ENCODE measurements around the gene SLC44A3. TPM values are rescaled to one million over a fixed set of nuclear protein-coding genes. Genes with fewer than 3 reads are reported as not detected.

Gene SLC44A3
- total and polyA plus RNA-seq, 4 donors = 9.3 to 31.8 (median 11.6) TPM

- 93 to 96% methylated on average over 1 of the region's 1 CpG for WGBS, 2 donors
- Histone ChIP-seq H3K27me3 (ENCODE audit: control insufficient read depth in 3 of 3, insufficient read depth in 3 of 3, low read length in 2 of 3) (no peaks in the 10 kb centered on the region), H3K36me3 (ENCODE audit: control insufficient read depth in 4 of 4, insufficient read depth in 4 of 4, low read length in 4 of 4) (peaks cover 11 to 39% (median 29%) of the 10 kb centered on the region in 4 donors), H3K4me1 (ENCODE audit: control insufficient read depth in 5 of 5, insufficient read depth in 5 of 5, low read length in 5 of 5) (peaks cover 0 to 4% (median 0%) of the 10 kb centered on the region in 5 donors), H3K9me3 (ENCODE audit: control insufficient read depth in 4 of 4, insufficient read depth in 3 of 4, low read length in 3 of 4) (no peaks in the 10 kb centered on the region), H3K27ac (ENCODE audit: low read depth in 1 of 2, low read length in 1 of 2) (no peak overlapping the region), H3K9ac (ENCODE audit: insufficient read depth in 1 of 2, low read length in 2 of 2) (no peak overlapping the region), H3K4me3 (no peak overlapping the region)
- DNase-seq (no peak), ATAC-seq (ENCODE audit: insufficient read depth, low FRiP score) (no peak)
- no peak for TF ChIP-seq CTCF (IDR thresholded peaks at IDR 0.05; ENCODE audit: control extremely low read depth, extremely low read depth)
Measured at GRCh38 chr1:94895518-94895917, 75.4 kb downstream of the SLC44A3 start.

- no peak overlapping the region for H3K27ac ChIP-seq (ENCODE audit: low read depth in 1 of 2, low read length in 1 of 2)
- peaks cover 17 to 55% (median 30%) of the 10 kb centered on the region in 4 donors for H3K36me3 ChIP-seq (ENCODE audit: control insufficient read depth in 4 of 4, insufficient read depth in 4 of 4, low read length in 4 of 4)
- DNase-seq = peak in 2 of 3 donors; percentile 38 to 73
- 62 to 84% methylated on average over 7 of the region's 7 CpGs for WGBS, 2 donors
- H3K4me3 ChIP-seq = no peak overlapping the region
- H3K9me3 ChIP-seq (ENCODE audit: control insufficient read depth in 4 of 4, insufficient read depth in 3 of 4, low read length in 3 of 4) = no peaks in the 10 kb centered on the region
- H3K4me1 ChIP-seq (ENCODE audit: control insufficient read depth in 5 of 5, insufficient read depth in 5 of 5, low read length in 5 of 5) = no peaks in the 10 kb centered on the region
- TF ChIP-seq CTCF (IDR thresholded peaks at IDR 0.05; ENCODE audit: control extremely low read depth, extremely low read depth) = no peak
- H3K9ac ChIP-seq (ENCODE audit: insufficient read depth in 1 of 2, low read length in 2 of 2) = no peak overlapping the region
- H3K27me3 ChIP-seq (ENCODE audit: control insufficient read depth in 3 of 3, insufficient read depth in 3 of 3, low read length in 2 of 3) = no peaks in the 10 kb centered on the region
- ATAC-seq (ENCODE audit: insufficient read depth, low FRiP score) = peak; percentile 56
Measured at GRCh38 chr1:94898491-94899385, 78.6 kb downstream of the SLC44A3 start.

- no peak overlapping the region for H3K9ac ChIP-seq (ENCODE audit: insufficient read depth in 1 of 2, low read length in 2 of 2)
- no peak for TF ChIP-seq CTCF (IDR thresholded peaks at IDR 0.05; ENCODE audit: control extremely low read depth, extremely low read depth)
- H3K4me1 ChIP-seq (ENCODE audit: control insufficient read depth in 5 of 5, insufficient read depth in 5 of 5, low read length in 5 of 5) = peaks cover 0 to 4% (median 0%) of the 10 kb centered on the region in 5 donors
- H3K27me3 ChIP-seq (ENCODE audit: control insufficient read depth in 3 of 3, insufficient read depth in 3 of 3, low read length in 2 of 3) = no peaks in the 10 kb centered on the region
- WGBS, 2 donors = 63 to 85% methylated on average over 1 of the region's 1 CpG
- ATAC-seq (ENCODE audit: insufficient read depth, low FRiP score) (no peak), DNase-seq (no peak)
- H3K36me3 ChIP-seq (ENCODE audit: control insufficient read depth in 4 of 4, insufficient read depth in 4 of 4, low read length in 4 of 4) = peaks cover 13 to 55% (median 30%) of the 10 kb centered on the region in 4 donors
- H3K9me3 ChIP-seq (ENCODE audit: control insufficient read depth in 4 of 4, insufficient read depth in 3 of 4, low read length in 3 of 4) = no peaks in the 10 kb centered on the region
- H3K4me3 ChIP-seq = no peak overlapping the region
- H3K27ac ChIP-seq (ENCODE audit: low read depth in 1 of 2, low read length in 1 of 2) = no peak overlapping the region
Measured at GRCh38 chr1:94899756-94900155, 79.6 kb downstream of the SLC44A3 start.
